Breast epithelium (tissue), 4 donors: ENCODE measurements around the gene SEC23B. TPM values are rescaled to one million over a fixed set of nuclear protein-coding genes. Genes with fewer than 3 reads are reported as not detected.

Experiments used
- DNase-seq, 2 donors: peaks; one replicate each; pipeline ENCODE4 v3.0.0-alpha.2; 2019; ENCODE audit warnings: low spot score in 2 of 2
- H3K27ac ChIP-seq, 2 donors: fragments of 200-600 bp; sonication (generic) in 1 of 2; one replicate each; pipeline ENCODE4 v1.5.1; 2016 to 2019; ENCODE audit warnings: mild to moderate bottlenecking in 1 of 2
- H3K27me3 ChIP-seq, 2 donors: fragments of 200-600 bp; sonication (generic) in 1 of 2; one replicate each; pipeline versions ENCODE4 v1.5.1 to v1.6.0; 2017 to 2019; ENCODE audit warnings: control low read depth in 1 of 2, mild to moderate bottlenecking in 1 of 2
- H3K36me3 ChIP-seq: fragments of 200-600 bp; one replicate; pipeline ENCODE4 v1.5.1; 2019
- H3K4me1 ChIP-seq, 2 donors: fragments of 200-600 bp; sonication (generic); one replicate each; pipeline ENCODE4 v1.5.1; 2016 to 2019; ENCODE audit warnings: control low read depth in 1 of 2
- H3K4me3 ChIP-seq, 3 donors: fragments of 200-600 bp; sonication (generic); 1 replicate in 2 of 3; 2 replicates in 1 of 3; pipeline ENCODE4 v1.5.1; 2016 to 2019; ENCODE audit warnings: mild to moderate bottlenecking in 3 of 3, moderate library complexity in 2 of 3
- H3K9me3 ChIP-seq, 2 donors: fragments of 200-600 bp; sonication (generic) in 1 of 2; one replicate each; pipeline ENCODE4 v1.5.1; 2016 to 2019; ENCODE audit warnings: control low read depth in 1 of 2
- CTCF ChIP-seq, 3 donors: fragments of 450-650 bp; IDR thresholded peaks; one replicate each; pipeline ENCODE4 v1.5.1; 2016 to 2017; ENCODE audit warnings: antibody characterized with exemption in 3 of 3, mild to moderate bottlenecking in 3 of 3, moderate library complexity in 3 of 3
- POLR2A ChIP-seq: fragments of 450-650 bp; IDR thresholded peaks from one replicate; pipeline ENCODE4 v1.6.1; 2016; ENCODE audit warnings: antibody characterized with exemption, mild to moderate bottlenecking, moderate library complexity
- POLR2AphosphoS5 ChIP-seq, 3 donors: sonication (generic); formaldehyde crosslinking; IDR thresholded peaks; one replicate each; pipeline ENCODE4 v1.6.1; 2017; ENCODE audit warnings: antibody characterized with exemption in 3 of 3
- intact Hi-C: fragments of 100-400 bp; cut with DNase I; formaldehyde crosslinking; loops from one replicate; pipeline ENCODE4 v1.15.1; 2023; ENCODE audit warnings: low total_unique reads
- total RNA-seq, 3 donors: library from RNA; depleted of rRNA; stranded (reverse); fragments of >200 nt; gene quantifications; one replicate each; pipeline ENCODE4 v1.1.0, GENCODE V29; 2016

Gene SEC23B
- total RNA-seq, 3 donors from 2014 or later: 27.0 to 57.7 (median 52.8) TPM

- Histone ChIP-seq H3K36me3 (peaks cover 13% of the 10 kb centered on the region), H3K4me1 (no peaks in the 10 kb centered on the region), H3K9me3 (no peaks in the 10 kb centered on the region), H3K27me3 (no peaks in the 10 kb centered on the region), H3K27ac (no peak overlapping the region), H3K4me3 (no peak overlapping the region)
- DNase-seq: no peak
- intact Hi-C loops: no loop called here
- TF ChIP-seq POLR2AphosphoS5 (IDR thresholded peaks at IDR 0.05) (no peak), POLR2A (no peak), CTCF (IDR thresholded peaks at IDR 0.05) (no peak)
Observed at GRCh38 chr20:18527339-18527738, 19.6 kb downstream of the SEC23B start.

GRCh38 chr20:18527836-18528235, 20.1 kb downstream of the SEC23B start:
- Histone ChIP-seq H3K9me3 (no peaks in the 10 kb centered on the region), H3K36me3 (peaks cover 13% of the 10 kb centered on the region), H3K27ac (no peak overlapping the region), H3K4me3 (no peak overlapping the region), H3K4me1 (no peaks in the 10 kb centered on the region), H3K27me3 (no peaks in the 10 kb centered on the region)
- no peak for DNase-seq
- TF ChIP-seq POLR2AphosphoS5 (IDR thresholded peaks at IDR 0.05) (no peak), CTCF (IDR thresholded peaks at IDR 0.05) (no peak), POLR2A (no peak)
- intact Hi-C loops: no loop called here

GRCh38 chr20:18529041-18529440, 21.3 kb downstream of the SEC23B start:
- Histone ChIP-seq H3K27ac (no peak overlapping the region), H3K9me3 (no peaks in the 10 kb centered on the region), H3K36me3 (peaks cover 13% of the 10 kb centered on the region), H3K4me3 (no peak overlapping the region), H3K4me1 (no peaks in the 10 kb centered on the region), H3K27me3 (no peaks in the 10 kb centered on the region)
- DNase-seq: no peak
- no peak for TF ChIP-seq POLR2A
- no peak for TF ChIP-seq CTCF (IDR thresholded peaks at IDR 0.05)
- TF ChIP-seq POLR2AphosphoS5 (IDR thresholded peaks at IDR 0.05): no peak
- intact Hi-C loops: no loop called here

GRCh38 chr20:18532626-18533025, 24.9 kb downstream of the SEC23B start:
- TF ChIP-seq CTCF (IDR thresholded peaks at IDR 0.05): no peak
- TF ChIP-seq POLR2A: no peak
- TF ChIP-seq POLR2AphosphoS5 (IDR thresholded peaks at IDR 0.05): no peak
- Histone ChIP-seq H3K9me3 (no peaks in the 10 kb centered on the region), H3K27ac (no peak overlapping the region), H3K27me3 (no peaks in the 10 kb centered on the region), H3K4me3 (no peak overlapping the region), H3K36me3 (peaks cover 8% of the 10 kb centered on the region), H3K4me1 (no peaks in the 10 kb centered on the region)
- DNase-seq: no peak
- intact Hi-C loops: loop anchor here (5.0 kb wide), 1 partner anchor 350 kb away; no protein-coding TSS in a partner anchor

- no peak for TF ChIP-seq CTCF (IDR thresholded peaks at IDR 0.05)
- TF ChIP-seq POLR2A: no peak
- no peak for TF ChIP-seq POLR2AphosphoS5 (IDR thresholded peaks at IDR 0.05)
- no peaks in the 10 kb centered on the region for H3K27me3 ChIP-seq
- H3K9me3 ChIP-seq: no peaks in the 10 kb centered on the region
- H3K4me1 ChIP-seq: no peaks in the 10 kb centered on the region
- H3K4me3 ChIP-seq: no peak overlapping the region
- intact Hi-C loops: loop anchor here (5.0 kb wide), 1 partner anchor 351 kb away; no protein-coding TSS in a partner anchor
- H3K36me3 ChIP-seq: peaks cover under 1% of the 10 kb centered on the region
- DNase-seq: no peak
- H3K27ac ChIP-seq: no peak overlapping the region
Observed at GRCh38 chr20:18533491-18533890, 25.8 kb downstream of the SEC23B start.
